WI38 (cell line): ENCODE results near the gene SLC26A5.

Source experiments
- H3K4me3 ChIP-seq: 2 replicates; pipeline ENCODE4 v1.5.1; 2011; ENCODE audit warnings: low read depth, mild to moderate bottlenecking, control low read depth, low read length
- CTCF ChIP-seq: IDR thresholded peaks from 2 replicates; pipeline ENCODE4 v1.5.1; 2012; ENCODE audit warnings: low read depth, mild to moderate bottlenecking, control low read depth, low read length

SLC26A5 gene

DNA sequence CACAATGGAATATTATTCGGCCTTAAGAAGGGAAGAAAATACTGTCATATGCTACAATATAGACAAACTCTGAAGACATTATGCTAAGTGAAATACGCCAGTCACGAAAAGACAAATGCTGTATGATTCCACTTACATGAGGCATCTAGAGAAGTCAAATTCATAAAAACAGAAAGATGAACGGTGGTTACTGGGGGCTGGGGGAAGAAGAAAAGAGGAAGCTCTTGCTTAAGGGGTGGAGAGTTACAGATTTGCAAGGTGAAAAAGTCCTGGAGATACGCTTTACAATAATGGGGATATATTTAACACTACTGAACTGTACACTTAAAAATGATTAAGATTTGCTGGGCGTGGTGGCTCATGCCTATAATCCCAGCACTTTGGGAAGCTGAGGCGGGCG, 49.5 kb downstream of the SLC26A5 start:
- H3K4me3 ChIP-seq: no peak overlapping the region
- TF ChIP-seq CTCF: no peak

GRCh38 chr7:103395071-103395470, 50.9 kb downstream of the SLC26A5 start:
- H3K4me3 ChIP-seq: no peak overlapping the region
- TF ChIP-seq CTCF: no peak

DNA sequence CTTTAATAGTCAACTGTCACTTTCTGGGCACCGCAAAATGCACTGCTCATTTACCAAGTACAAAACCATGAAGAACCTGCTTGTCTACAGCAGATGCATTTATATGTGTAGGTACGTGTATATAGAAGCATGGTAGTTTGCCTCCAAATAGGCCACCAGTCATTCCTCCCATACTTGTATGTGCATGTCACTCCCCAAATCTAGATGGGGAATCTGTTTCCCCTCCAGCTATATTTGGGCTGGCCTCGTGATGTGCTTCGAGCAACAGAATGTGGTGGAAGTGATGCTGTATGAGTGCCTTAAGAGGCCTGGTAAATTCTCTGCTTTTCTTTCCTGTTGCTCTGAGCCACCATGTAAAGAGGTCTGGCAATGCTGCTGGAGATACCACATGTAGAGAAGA, 51.4 kb downstream of the SLC26A5 start:
- no peak overlapping the region for H3K4me3 ChIP-seq
- no peak for TF ChIP-seq CTCF

DNA sequence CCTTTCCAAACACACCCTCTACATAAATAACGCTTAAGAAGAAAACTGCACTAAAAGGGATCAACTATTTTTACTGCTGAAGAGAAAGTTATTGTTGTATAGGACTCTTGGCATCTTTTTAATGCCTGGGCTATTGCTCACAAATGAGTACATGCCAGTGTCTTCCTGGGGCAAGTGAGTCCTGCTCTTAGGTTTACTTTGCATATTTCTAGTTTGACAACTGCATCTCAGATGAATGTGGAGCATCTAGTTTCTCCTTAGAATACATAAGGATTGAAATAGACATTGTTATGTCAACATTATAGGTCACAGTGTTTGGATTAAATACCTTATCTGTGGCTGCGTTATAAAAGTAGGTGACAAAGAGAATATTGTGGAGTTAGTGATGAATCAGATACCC, 54.0 kb downstream of the SLC26A5 start:
- no peak for TF ChIP-seq CTCF
- no peak overlapping the region for H3K4me3 ChIP-seq

- TF ChIP-seq CTCF: no peak
- H3K4me3 ChIP-seq: no peak overlapping the region
Observed at GRCh38 chr7:103391150-103391549, 54.9 kb downstream of the SLC26A5 start.

GRCh38 chr7:103389263-103389662, 56.7 kb downstream of the SLC26A5 start:
- no peak for TF ChIP-seq CTCF
- no peak overlapping the region for H3K4me3 ChIP-seq

- no peak overlapping the region for H3K4me3 ChIP-seq
- no peak for TF ChIP-seq CTCF
Observed at GRCh38 chr7:103388469-103389140, 57.4 kb downstream of the SLC26A5 start.
